KMS-11 (cell line): ENCODE results near the gene LPO.

Experiments
- H2AFZ ChIP-seq: fragments of 200-600 bp; sonication (generic); 2 replicates; pipeline ENCODE4 v1.6.1; 2016; ENCODE audit warnings: antibody characterized with exemption, mixed run types, low read depth
- H3K27ac ChIP-seq: fragments of 200-600 bp; sonication (generic); 2 replicates; pipeline ENCODE4 v1.6.1; 2016; ENCODE audit warnings: mild to moderate bottlenecking, mixed run types
- H3K27me3 ChIP-seq: fragments of 200-600 bp; sonication (generic); 2 replicates; pipeline ENCODE4 v1.6.1; 2017; ENCODE audit warnings: mild to moderate bottlenecking, low read depth, mixed run types, moderate library complexity; ENCODE audit not compliant: insufficient read depth
- H3K36me3 ChIP-seq: fragments of 200-600 bp; sonication (generic); 2 replicates; pipeline ENCODE4 v1.6.1; 2017; ENCODE audit warnings: mild to moderate bottlenecking, mixed run types; ENCODE audit not compliant: insufficient read depth
- H3K4me1 ChIP-seq: fragments of 200-600 bp; sonication (generic); 2 replicates; pipeline ENCODE4 v1.6.1; 2016; ENCODE audit warnings: mild to moderate bottlenecking, low read depth, mixed run types; ENCODE audit not compliant: poor library complexity, severe bottlenecking
- H3K4me2 ChIP-seq: fragments of 200-600 bp; sonication (generic); 2 replicates; pipeline ENCODE4 v1.7.0; 2016; ENCODE audit warnings: mild to moderate bottlenecking, mixed run types
- H3K4me3 ChIP-seq: fragments of 200-600 bp; sonication (generic); IDR thresholded peaks from 2 replicates; pipeline ENCODE4 v1.6.1; 2017; ENCODE audit warnings: low read depth, low read length, mixed read lengths; ENCODE audit not compliant: insufficient read depth
- H3K79me2 ChIP-seq: fragments of 200-600 bp; sonication (generic); 2 replicates; pipeline ENCODE4 v1.6.1; 2016; ENCODE audit warnings: low read depth, mixed run types; ENCODE audit not compliant: insufficient read depth
- H3K9ac ChIP-seq: fragments of 200-600 bp; sonication (generic); 2 replicates; pipeline ENCODE4 v1.6.1; 2016; ENCODE audit warnings: mild to moderate bottlenecking, mixed run types
- H4K20me1 ChIP-seq: fragments of 200-600 bp; sonication (generic); 2 replicates; pipeline ENCODE4 v1.6.1; 2016; ENCODE audit warnings: mild to moderate bottlenecking, mixed run types; ENCODE audit not compliant: insufficient read depth
- CTCF ChIP-seq: fragments of 200-600 bp; sonication (generic); conservative IDR thresholded peaks from 2 replicates; pipeline ENCODE4 v1.6.1; 2017; ENCODE audit warnings: low read depth, mild to moderate bottlenecking, antibody characterized with exemption, low read length, moderate library complexity, mixed read lengths

Gene LPO

GRCh38 chr17:58283674-58284612 is 45.6 kb downstream of the LPO start:
- H4K20me1 ChIP-seq: no peaks in the 10 kb centered on the region
- H3K27ac ChIP-seq: no peak overlapping the region
- TF ChIP-seq CTCF: no peak
- no peaks in the 10 kb centered on the region for H3K36me3 ChIP-seq
- H3K4me2 ChIP-seq: no peak overlapping the region
- no peaks in the 10 kb centered on the region for H3K4me1 ChIP-seq
- H3K79me2 ChIP-seq: no peaks in the 10 kb centered on the region
- no peak overlapping the region for H2AFZ ChIP-seq
- no peaks in the 10 kb centered on the region for H3K27me3 ChIP-seq
- H3K9ac ChIP-seq: no peak overlapping the region
- H3K4me3 ChIP-seq: no peak overlapping the region

GRCh38 chr17:58284613-58285421 is 46.4 kb downstream of the LPO start:
- H3K36me3 ChIP-seq: no peaks in the 10 kb centered on the region
- no peaks in the 10 kb centered on the region for H4K20me1 ChIP-seq
- H3K27me3 ChIP-seq: no peaks in the 10 kb centered on the region
- no peak overlapping the region for H3K9ac ChIP-seq
- no peak for TF ChIP-seq CTCF
- no peaks in the 10 kb centered on the region for H3K4me1 ChIP-seq
- no peak overlapping the region for H3K27ac ChIP-seq
- no peak overlapping the region for H2AFZ ChIP-seq
- no peaks in the 10 kb centered on the region for H3K79me2 ChIP-seq
- H3K4me3 ChIP-seq: no peak overlapping the region
- no peak overlapping the region for H3K4me2 ChIP-seq

- Histone ChIP-seq H3K4me3 (no peak overlapping the region), H2AFZ (no peak overlapping the region), H3K4me1 (no peaks in the 10 kb centered on the region), H3K27me3 (no peaks in the 10 kb centered on the region), H3K4me2 (no peak overlapping the region), H4K20me1 (no peaks in the 10 kb centered on the region), H3K79me2 (no peaks in the 10 kb centered on the region), H3K27ac (no peak overlapping the region), H3K36me3 (no peaks in the 10 kb centered on the region), H3K9ac (no peak overlapping the region)
- no peak for TF ChIP-seq CTCF
Measured at GRCh38 chr17:58285422-58285810, 47.0 kb downstream of the LPO start.

GRCh38 chr17:58289869-58290268 is 51.5 kb downstream of the LPO start:
- Histone ChIP-seq H3K36me3 (no peaks in the 10 kb centered on the region), H4K20me1 (no peaks in the 10 kb centered on the region), H3K79me2 (no peaks in the 10 kb centered on the region), H2AFZ (no peak overlapping the region), H3K9ac (no peak overlapping the region), H3K27ac (no peak overlapping the region), H3K4me2 (no peak overlapping the region), H3K27me3 (no peaks in the 10 kb centered on the region), H3K4me3 (no peak overlapping the region), H3K4me1 (no peaks in the 10 kb centered on the region)
- no peak for TF ChIP-seq CTCF
